ENCODE data around the gene PHB1.

PHB1 gene

GRCh38 chr17:49439673-49440571 lies 25.2 kb upstream of the PHB1 start:
- H3K27ac ChIP-seq, result no peak overlapping the region
- no peak for TF ChIP-seq CTCF (conservative IDR thresholded peaks at IDR 0.05)

GRCh38 chr17:49439305-49439672 lies 24.6 kb upstream of the PHB1 start:
- TF ChIP-seq CTCF (conservative IDR thresholded peaks at IDR 0.05) (no peak), ZFX (IDR thresholded peaks at IDR 0.05) (no peak)
- no peak overlapping the region for H3K27ac ChIP-seq

- no peak overlapping the region for H3K27ac ChIP-seq
- no peak for TF ChIP-seq ZFX (IDR thresholded peaks at IDR 0.05)
- TF ChIP-seq CTCF (conservative IDR thresholded peaks at IDR 0.05), result no peak
Measured at GRCh38 chr17:49438436-49439278, 24.0 kb upstream of the PHB1 start.

GRCh38 chr17:49437696-49438435 lies 23.2 kb upstream of the PHB1 start:
- TF ChIP-seq CTCF (conservative IDR thresholded peaks at IDR 0.05) (no peak), ZFX (IDR thresholded peaks at IDR 0.05) (no peak)
- no peak overlapping the region for H3K27ac ChIP-seq

- TF ChIP-seq CTCF (conservative IDR thresholded peaks at IDR 0.05), result no peak
- TF ChIP-seq ZFX (IDR thresholded peaks at IDR 0.05), result no peak
- H3K27ac ChIP-seq, result no peak overlapping the region
Measured at GRCh38 chr17:49436174-49436573, 21.5 kb upstream of the PHB1 start.

GRCh38 chr17:49435671-49436029 lies 21.0 kb upstream of the PHB1 start:
- TF ChIP-seq CTCF (conservative IDR thresholded peaks at IDR 0.05) (no peak), ZFX (IDR thresholded peaks at IDR 0.05) (no peak)

More at GRCh38 chr17:49435671-49436029, 21.0 kb upstream of the PHB1 start:
- H3K27ac ChIP-seq, result no peak overlapping the region

Data from C4-2B (cell line).